ENCODE results near the gene RAB36. TPM values are rescaled to one million over a fixed set of nuclear protein-coding genes. Genes with fewer than 3 reads are reported as not detected.
A peak's percentile ranks its signal among the peaks of the same experiment; 100 is the strongest.

The RAB36 gene
- total and polyA plus RNA-seq, 9 of the 15 experiments (the other 6 are each of a cell fraction or from before 2014, with no cell fraction given), result 0.04 to 0.50 (median 0.08) TPM; not detected in 3

DNA sequence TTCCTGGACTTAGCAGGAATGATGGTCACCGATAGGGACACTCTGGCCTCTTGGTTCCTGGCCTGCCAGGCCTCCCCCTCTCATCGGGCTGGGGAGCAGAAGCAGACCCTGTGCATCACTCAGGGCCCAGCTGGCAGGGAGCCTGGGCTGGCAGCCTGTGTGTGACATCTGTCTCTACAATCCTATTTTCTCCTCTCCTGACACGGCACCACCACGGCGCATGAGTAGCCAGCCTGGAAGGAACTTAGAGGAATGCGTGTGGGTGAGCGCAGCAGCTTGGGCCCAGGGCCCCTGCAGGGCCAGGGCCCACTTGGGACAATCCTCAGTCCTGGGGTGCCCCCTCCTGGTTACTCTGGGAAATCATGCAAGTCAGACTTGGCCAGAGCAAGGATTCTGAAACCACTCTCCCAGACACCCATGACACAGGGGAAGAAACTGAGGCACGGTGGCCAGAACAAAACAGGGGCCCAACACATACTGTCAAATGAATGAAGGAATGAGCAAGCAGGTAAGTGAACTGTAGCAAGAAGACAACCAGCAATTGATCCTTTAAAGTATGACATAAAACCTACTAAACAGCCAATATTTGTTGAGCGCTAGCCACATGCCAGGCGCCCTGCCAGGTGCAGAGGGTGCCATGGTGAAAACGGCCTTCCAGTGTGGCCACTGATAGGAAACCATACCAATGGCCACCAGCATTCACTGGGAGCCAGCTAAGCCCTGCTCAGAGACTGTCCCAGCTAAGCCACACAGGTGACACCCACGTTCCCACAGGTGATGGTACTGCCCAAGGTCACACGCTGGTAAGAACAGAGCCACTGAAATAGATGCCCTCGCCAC is 16.8 kb upstream of the RAB36 start (continued):
- TF ChIP-seq, protein P1, sequence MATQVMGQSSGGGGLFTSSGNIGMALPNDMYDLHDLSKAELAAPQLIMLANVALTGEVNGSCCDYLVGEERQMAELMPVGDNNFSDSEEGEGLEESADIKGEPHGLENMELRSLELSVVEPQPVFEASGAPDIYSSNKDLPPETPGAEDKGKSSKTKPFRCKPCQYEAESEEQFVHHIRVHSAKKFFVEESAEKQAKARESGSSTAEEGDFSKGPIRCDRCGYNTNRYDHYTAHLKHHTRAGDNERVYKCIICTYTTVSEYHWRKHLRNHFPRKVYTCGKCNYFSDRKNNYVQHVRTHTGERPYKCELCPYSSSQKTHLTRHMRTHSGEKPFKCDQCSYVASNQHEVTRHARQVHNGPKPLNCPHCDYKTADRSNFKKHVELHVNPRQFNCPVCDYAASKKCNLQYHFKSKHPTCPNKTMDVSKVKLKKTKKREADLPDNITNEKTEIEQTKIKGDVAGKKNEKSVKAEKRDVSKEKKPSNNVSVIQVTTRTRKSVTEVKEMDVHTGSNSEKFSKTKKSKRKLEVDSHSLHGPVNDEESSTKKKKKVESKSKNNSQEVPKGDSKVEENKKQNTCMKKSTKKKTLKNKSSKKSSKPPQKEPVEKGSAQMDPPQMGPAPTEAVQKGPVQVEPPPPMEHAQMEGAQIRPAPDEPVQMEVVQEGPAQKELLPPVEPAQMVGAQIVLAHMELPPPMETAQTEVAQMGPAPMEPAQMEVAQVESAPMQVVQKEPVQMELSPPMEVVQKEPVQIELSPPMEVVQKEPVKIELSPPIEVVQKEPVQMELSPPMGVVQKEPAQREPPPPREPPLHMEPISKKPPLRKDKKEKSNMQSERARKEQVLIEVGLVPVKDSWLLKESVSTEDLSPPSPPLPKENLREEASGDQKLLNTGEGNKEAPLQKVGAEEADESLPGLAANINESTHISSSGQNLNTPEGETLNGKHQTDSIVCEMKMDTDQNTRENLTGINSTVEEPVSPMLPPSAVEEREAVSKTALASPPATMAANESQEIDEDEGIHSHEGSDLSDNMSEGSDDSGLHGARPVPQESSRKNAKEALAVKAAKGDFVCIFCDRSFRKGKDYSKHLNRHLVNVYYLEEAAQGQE (IDR thresholded peaks at IDR 0.05; ENCODE audit: borderline replicate concordance), result no peak
- TF ChIP-seq, protein P1 (CRISPR knock-in tag; IDR thresholded peaks at IDR 0.05; ENCODE audit: low read depth), result no peak
- TF ChIP-seq HDAC2 (IDR thresholded peaks at IDR 0.05) (no peak), ZC3H8 (IDR thresholded peaks at IDR 0.05) (no peak), NR4A1 (CRISPR knock-in tag; IDR thresholded peaks at IDR 0.05) (no peak), NR4A1 (tag; IDR thresholded peaks at IDR 0.05) (no peak), RBM25 (IDR thresholded peaks at IDR 0.05; ENCODE audit: low read depth, low read length, severe bottlenecking) (no peak), RBM14 (IDR thresholded peaks at IDR 0.05; ENCODE audit: borderline replicate concordance, insufficient read depth, low read depth, low read length) (no peak), STAT5A (IDR thresholded peaks at IDR 0.05; ENCODE audit: borderline replicate concordance, low read length) (0 out of 2 replicates have a peak, but pooled peaks have one; percentile 16), PHTF2 (CRISPR knock-in tag; IDR thresholded peaks at IDR 0.05) (no peak), KAT8 (IDR thresholded peaks at IDR 0.05; ENCODE audit: low read depth) (no peak)
- TF ChIP-seq, protein P2, sequence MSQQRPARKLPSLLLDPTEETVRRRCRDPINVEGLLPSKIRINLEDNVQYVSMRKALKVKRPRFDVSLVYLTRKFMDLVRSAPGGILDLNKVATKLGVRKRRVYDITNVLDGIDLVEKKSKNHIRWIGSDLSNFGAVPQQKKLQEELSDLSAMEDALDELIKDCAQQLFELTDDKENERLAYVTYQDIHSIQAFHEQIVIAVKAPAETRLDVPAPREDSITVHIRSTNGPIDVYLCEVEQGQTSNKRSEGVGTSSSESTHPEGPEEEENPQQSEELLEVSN (IDR thresholded peaks at IDR 0.05; ENCODE audit: borderline replicate concordance in 1 of 2, extremely low read depth in 1 of 2, insufficient read depth in 1 of 2, insufficient read length in 1 of 2, low read depth in 1 of 2, low read length in 1 of 2, poor library complexity in 1 of 2, severe bottlenecking in 1 of 2), result no peak
- TF ChIP-seq, protein P3, sequence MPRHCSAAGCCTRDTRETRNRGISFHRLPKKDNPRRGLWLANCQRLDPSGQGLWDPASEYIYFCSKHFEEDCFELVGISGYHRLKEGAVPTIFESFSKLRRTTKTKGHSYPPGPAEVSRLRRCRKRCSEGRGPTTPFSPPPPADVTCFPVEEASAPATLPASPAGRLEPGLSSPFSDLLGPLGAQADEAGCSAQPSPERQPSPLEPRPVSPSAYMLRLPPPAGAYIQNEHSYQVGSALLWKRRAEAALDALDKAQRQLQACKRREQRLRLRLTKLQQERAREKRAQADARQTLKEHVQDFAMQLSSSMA (CRISPR knock-in tag; IDR thresholded peaks at IDR 0.05), result no peak
- TF ChIP-seq, protein P4, sequence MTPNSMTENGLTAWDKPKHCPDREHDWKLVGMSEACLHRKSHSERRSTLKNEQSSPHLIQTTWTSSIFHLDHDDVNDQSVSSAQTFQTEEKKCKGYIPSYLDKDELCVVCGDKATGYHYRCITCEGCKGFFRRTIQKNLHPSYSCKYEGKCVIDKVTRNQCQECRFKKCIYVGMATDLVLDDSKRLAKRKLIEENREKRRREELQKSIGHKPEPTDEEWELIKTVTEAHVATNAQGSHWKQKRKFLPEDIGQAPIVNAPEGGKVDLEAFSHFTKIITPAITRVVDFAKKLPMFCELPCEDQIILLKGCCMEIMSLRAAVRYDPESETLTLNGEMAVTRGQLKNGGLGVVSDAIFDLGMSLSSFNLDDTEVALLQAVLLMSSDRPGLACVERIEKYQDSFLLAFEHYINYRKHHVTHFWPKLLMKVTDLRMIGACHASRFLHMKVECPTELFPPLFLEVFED (CRISPR knock-in tag; conservative IDR thresholded peaks at IDR 0.05), result no peak
- TF ChIP-seq, protein P5, sequence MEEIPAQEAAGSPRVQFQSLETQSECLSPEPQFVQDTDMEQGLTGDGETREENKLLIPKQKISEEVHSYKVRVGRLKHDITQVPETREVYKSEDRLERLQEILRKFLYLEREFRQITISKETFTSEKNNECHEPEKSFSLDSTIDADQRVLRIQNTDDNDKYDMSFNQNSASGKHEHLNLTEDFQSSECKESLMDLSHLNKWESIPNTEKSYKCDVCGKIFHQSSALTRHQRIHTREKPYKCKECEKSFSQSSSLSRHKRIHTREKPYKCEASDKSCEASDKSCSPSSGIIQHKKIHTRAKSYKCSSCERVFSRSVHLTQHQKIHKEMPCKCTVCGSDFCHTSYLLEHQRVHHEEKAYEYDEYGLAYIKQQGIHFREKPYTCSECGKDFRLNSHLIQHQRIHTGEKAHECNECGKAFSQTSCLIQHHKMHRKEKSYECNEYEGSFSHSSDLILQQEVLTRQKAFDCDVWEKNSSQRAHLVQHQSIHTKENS (CRISPR knock-in tag; IDR thresholded peaks at IDR 0.05), result no peak

Measured in K562 (cell line).